ENCODE results near the gene PACS1. TPM values are rescaled to one million over a fixed set of nuclear protein-coding genes. Genes with fewer than 3 reads are reported as not detected.
"Not testable (repeated sequence)": the region's sequence is repeated elsewhere in the genome, so short reads cannot be mapped to it uniquely, and the experiment has no call there.

PACS1 gene
- total RNA-seq, 6 experiments from 2014 or later, result 5.8 to 23.7 (median 12.5) TPM

DNA sequence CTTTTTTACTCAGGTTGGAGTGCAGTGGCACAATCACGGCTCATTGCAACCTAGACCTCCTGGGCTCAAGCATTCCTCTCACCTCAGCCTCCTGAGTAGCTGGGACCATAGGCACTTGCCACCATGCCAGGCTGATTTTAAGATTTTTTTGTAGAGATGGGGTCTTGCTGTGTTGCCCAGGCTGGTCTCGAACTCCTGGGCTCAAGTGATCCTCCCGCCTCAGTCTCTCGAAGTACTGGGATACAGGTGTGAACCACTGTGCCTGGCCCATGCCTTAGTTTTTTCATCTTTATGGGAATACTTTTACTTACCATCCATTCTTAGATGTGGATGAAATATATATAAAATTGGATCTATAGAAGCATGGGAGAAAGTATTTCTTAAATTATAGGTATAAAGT lies 5.2 kb downstream of the PACS1 start:
- Histone ChIP-seq H3K9me3 (no peaks in the 10 kb centered on the region), H3K4me3 (no peak overlapping the region), H3K36me3 (peaks cover 0 to 9% (median 0%) of the 10 kb centered on the region in 4 donors), H3K27me3 (no peaks in the 10 kb centered on the region), H3K4me1 (no peaks in the 10 kb centered on the region), H3K27ac (no peak overlapping the region)
- peak in 1 of 3 donors; percentile 27 for DNase-seq
- no peak for ATAC-seq
- no peak for TF ChIP-seq POLR2A (IDR thresholded peaks at IDR 0.05)
- TF ChIP-seq, protein P1, sequence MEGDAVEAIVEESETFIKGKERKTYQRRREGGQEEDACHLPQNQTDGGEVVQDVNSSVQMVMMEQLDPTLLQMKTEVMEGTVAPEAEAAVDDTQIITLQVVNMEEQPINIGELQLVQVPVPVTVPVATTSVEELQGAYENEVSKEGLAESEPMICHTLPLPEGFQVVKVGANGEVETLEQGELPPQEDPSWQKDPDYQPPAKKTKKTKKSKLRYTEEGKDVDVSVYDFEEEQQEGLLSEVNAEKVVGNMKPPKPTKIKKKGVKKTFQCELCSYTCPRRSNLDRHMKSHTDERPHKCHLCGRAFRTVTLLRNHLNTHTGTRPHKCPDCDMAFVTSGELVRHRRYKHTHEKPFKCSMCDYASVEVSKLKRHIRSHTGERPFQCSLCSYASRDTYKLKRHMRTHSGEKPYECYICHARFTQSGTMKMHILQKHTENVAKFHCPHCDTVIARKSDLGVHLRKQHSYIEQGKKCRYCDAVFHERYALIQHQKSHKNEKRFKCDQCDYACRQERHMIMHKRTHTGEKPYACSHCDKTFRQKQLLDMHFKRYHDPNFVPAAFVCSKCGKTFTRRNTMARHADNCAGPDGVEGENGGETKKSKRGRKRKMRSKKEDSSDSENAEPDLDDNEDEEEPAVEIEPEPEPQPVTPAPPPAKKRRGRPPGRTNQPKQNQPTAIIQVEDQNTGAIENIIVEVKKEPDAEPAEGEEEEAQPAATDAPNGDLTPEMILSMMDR (IDR thresholded peaks at IDR 0.05), result no peak
- 98% methylated on average over 4 of the region's 4 CpGs for WGBS (ENCODE audit: insufficient coverage, low coverage, low lambda C conversion rate, missing lambda C conversion rate)
- intact Hi-C loops (cut with DNase I), result no loop called here

DNA sequence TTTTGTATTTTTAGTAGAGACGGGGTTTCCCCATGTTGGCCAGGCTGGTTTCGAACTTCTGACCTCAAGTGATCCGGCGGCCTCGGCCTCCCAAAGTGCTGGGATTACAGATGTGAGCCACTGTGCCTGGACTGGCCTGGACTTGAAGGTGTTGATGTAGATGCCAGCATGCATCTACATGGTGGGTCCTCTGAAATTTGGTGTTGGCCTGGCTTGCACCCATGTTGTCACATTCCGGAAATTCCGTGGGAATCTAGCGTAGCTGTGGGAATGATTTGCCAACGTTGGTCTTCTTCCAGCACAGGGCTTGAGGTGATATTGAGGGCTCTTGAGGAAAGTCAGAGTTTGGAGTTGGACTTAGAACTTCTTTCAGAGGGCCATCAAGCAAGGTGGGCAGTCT lies 6.5 kb downstream of the PACS1 start:
- TF ChIP-seq POLR2A (IDR thresholded peaks at IDR 0.05), result no peak
- TF ChIP-seq, protein P1 (IDR thresholded peaks at IDR 0.05), result no peak
- 83% methylated on average over 4 of the region's 9 CpGs for WGBS (ENCODE audit: insufficient coverage, low coverage, low lambda C conversion rate, missing lambda C conversion rate)
- H3K9me3 ChIP-seq, result no peaks in the 10 kb centered on the region
- H3K4me3 ChIP-seq, result no peak overlapping the region
- ATAC-seq (no peak), DNase-seq (peak in 1 of 3 donors; percentile 41)
- intact Hi-C loops (cut with DNase I), result no loop called here
- peaks cover 0 to 9% (median 0%) of the 10 kb centered on the region in 4 donors for H3K36me3 ChIP-seq
- H3K4me1 ChIP-seq, result peaks cover 0 to 3% (median 0%) of the 10 kb centered on the region in 4 donors
- no peaks in the 10 kb centered on the region for H3K27me3 ChIP-seq
- H3K27ac ChIP-seq, result no peak overlapping the region

DNA sequence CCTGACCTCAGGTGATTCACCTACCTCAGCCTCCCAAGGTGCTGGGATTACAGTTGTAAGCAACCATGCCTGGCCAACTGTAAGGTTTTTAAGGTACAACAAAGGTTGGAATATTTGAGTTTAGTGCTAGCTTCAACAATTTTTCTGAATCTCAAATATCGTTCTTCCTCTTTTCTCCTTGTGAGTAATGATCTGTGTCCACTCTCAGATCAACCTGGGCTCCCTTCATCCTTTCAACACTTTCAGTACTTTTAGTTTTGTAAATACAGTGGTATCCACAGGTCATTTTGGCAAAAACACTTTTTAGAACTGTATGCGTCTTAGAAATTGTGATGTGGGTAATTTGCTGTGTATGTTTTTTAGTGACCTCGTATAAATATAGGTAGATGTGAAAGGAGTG lies 7.9 kb downstream of the PACS1 start:
- intact Hi-C loops (cut with DNase I), result no loop called here
- TF ChIP-seq POLR2A (IDR thresholded peaks at IDR 0.05), result no peak
- TF ChIP-seq, protein P1 (IDR thresholded peaks at IDR 0.05), result no peak
- peaks cover 0 to 3% (median 0%) of the 10 kb centered on the region in 4 donors for H3K4me1 ChIP-seq
- peaks cover 0 to 9% (median 0%) of the 10 kb centered on the region in 4 donors for H3K36me3 ChIP-seq
- H3K9me3 ChIP-seq, result no peaks in the 10 kb centered on the region
- no peak overlapping the region for H3K4me3 ChIP-seq
- DNase-seq, result no peak
- ATAC-seq, result no peak
- H3K27ac ChIP-seq, result no peak overlapping the region
- 91% methylated on average over 3 of the region's 3 CpGs for WGBS (ENCODE audit: insufficient coverage, low coverage, low lambda C conversion rate, missing lambda C conversion rate)
- H3K27me3 ChIP-seq, result no peaks in the 10 kb centered on the region

DNA sequence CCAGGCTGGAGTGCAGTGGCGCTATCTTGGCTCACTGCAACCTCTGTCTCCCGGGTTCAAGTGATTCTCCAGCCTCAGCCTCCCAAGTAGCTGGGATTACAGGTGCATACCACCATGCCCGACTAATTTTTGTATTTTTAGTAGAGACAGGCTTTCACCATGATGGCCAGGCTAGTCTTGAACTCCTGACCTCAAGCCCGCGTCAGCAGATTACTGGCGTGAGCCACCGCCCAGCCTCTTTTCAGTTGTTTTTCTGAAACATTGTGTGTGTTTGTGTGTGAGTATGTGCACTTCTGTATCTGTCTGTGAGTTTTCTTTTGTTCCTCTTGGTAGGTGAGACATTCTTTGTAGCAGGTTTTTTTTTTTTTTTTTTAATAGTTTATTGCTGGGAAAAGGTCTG lies 8.9 kb downstream of the PACS1 start:
- H3K27ac ChIP-seq; H3K27me3 ChIP-seq; intact Hi-C loops (cut with DNase I); H3K4me1 ChIP-seq; H3K36me3 ChIP-seq; H3K4me3 ChIP-seq; ATAC-seq; H3K9me3 ChIP-seq: not testable (repeated sequence)
- peak in 1 of 3 donors; percentile 13 for DNase-seq
- WGBS (ENCODE audit: insufficient coverage, low coverage, low lambda C conversion rate, missing lambda C conversion rate), result 70% methylated on average over 7 of the region's 7 CpGs

DNA sequence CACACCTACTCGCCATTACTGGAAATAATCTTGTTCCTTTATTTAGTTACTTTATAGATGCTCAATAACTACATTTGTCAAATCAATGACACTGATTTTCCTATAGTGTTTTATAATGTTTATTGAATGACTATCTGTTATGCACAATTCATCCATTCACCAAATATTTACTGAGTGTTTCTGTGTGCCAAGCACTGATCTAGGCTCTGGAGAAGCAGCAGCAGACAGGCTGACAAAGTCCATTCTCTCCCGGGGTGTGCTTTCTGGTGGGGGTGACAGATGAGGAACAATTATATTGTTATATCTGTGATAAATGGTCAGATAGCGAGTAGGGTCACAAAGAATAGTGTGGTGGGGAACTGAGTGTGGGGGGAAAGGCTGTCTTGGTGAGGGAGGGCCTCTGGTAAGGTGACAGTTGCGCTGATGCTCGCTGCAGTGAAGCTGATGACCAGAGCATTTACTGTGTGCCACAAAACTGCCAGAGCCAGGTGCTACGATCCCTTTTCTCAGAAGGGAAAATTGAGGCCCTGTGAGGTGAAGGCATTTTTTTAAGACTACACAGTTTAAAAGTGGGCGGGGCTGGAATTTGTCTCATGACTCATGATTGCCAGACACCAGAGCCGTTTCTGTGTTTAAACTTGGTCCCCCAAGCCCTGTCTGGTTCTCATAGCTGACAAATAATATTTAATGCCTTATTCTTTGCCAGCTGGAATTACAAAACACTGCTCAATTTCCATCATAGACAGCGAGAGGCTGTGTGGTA lies 10.2 kb downstream of the PACS1 start:
- peak overlapping the region in 1 of 3 donors; percentile 14 for H3K27ac ChIP-seq
- intact Hi-C loops (cut with DNase I), result no loop called here
- no peak overlapping the region for H3K4me3 ChIP-seq
- peaks cover 0 to 3% (median 0%) of the 10 kb centered on the region in 4 donors for H3K36me3 ChIP-seq
- WGBS (ENCODE audit: insufficient coverage, low coverage, low lambda C conversion rate, missing lambda C conversion rate), result 71% methylated on average over 8 of the region's 9 CpGs
- peaks cover 0 to 9% (median 3%) of the 10 kb centered on the region in 4 donors for H3K4me1 ChIP-seq
- no peaks in the 10 kb centered on the region for H3K27me3 ChIP-seq
- no peaks in the 10 kb centered on the region for H3K9me3 ChIP-seq
- DNase-seq, result peak in 2 of 3 donors; percentile 32 to 42
- peak in 3 of 4 donors; percentile 38 to 85 (median 58) for ATAC-seq
- TF ChIP-seq, protein P1 (IDR thresholded peaks at IDR 0.05), result no peak
- TF ChIP-seq POLR2A (IDR thresholded peaks at IDR 0.05), result no peak

All from right lobe of liver (tissue), 6 donors.